Articular chondrocyte of knee joint (primary cell): ENCODE data around the gene SCGB1A1. TPM values are rescaled to one million over a fixed set of nuclear protein-coding genes. Genes with fewer than 3 reads are reported as not detected.

ENCODE experiments used
- total RNA-seq: library from RNA; depleted of rRNA; stranded (reverse); fragments of >200 nt; gene quantifications from 2 replicates; pipeline ENCODE4 v1.2.3, GENCODE V29; 2012

SCGB1A1 gene
- not detected in 2 replicates for total RNA-seq

GRCh38 chr11:62418733-62419132 is at the start of gene SCGB1A1:
Gene SCGB1A1, plus strand, starts transcription at chr11:62419033. Its CDS starts 63 bp downstream, at chr11:62419096.

Other genes with a start within 250 kb of the SCGB1A1 start
- gene SCGB1D1, start 228.8 kb upstream of the SCGB1A1 start, total RNA-seq = not detected in 2 replicates
- not detected in 2 replicates for gene SCGB2A1, start 210.4 kb upstream of the SCGB1A1 start, total RNA-seq
- gene SCGB1D2, start 176.8 kb upstream of the SCGB1A1 start, total RNA-seq = not detected in 2 replicates
- gene SCGB2A2, start 148.9 kb upstream of the SCGB1A1 start, total RNA-seq = not detected in 2 replicates
- not detected in 2 replicates for gene SCGB1D4, start 120.0 kb upstream of the SCGB1A1 start, total RNA-seq
- 0.65 and 1.9 TPM in 2 replicates for gene ASRGL1, start 81.6 kb upstream of the SCGB1A1 start, total RNA-seq
- 983 and 1,139 TPM in 2 replicates for gene AHNAK, start 127.8 kb downstream of the SCGB1A1 start, total RNA-seq
- 1,360 and 1,368 TPM in 2 replicates for gene EEF1G, start 154.9 kb downstream of the SCGB1A1 start, total RNA-seq
- 6.8 TPM in 2 replicates for gene TUT1, start 172.5 kb downstream of the SCGB1A1 start, total RNA-seq
- gene MTA2, start 182.8 kb downstream of the SCGB1A1 start, total RNA-seq = 95.1 and 110 TPM in 2 replicates
- 30.4 and 34.6 TPM in 2 replicates for gene EML3, start 193.7 kb downstream of the SCGB1A1 start, total RNA-seq
- gene ROM1, start 194.2 kb downstream of the SCGB1A1 start, total RNA-seq = 9.3 and 10.6 TPM in 2 replicates
- 12.3 and 14.1 TPM in 2 replicates for gene B3GAT3, start 203.0 kb downstream of the SCGB1A1 start, total RNA-seq
- gene GANAB, start 227.6 kb downstream of the SCGB1A1 start, total RNA-seq = 251 and 282 TPM in 2 replicates
- 19.9 and 20.5 TPM in 2 replicates for gene INTS5, start 234.3 kb downstream of the SCGB1A1 start, total RNA-seq
- 26.1 TPM in 2 replicates for gene C11orf98, start 246.2 kb downstream of the SCGB1A1 start, total RNA-seq
- gene CSKMT, start 246.3 kb downstream of the SCGB1A1 start, total RNA-seq = 5.7 and 8.2 TPM in 2 replicates